Measurements from ENCODE around the gene DHX34.

Gene DHX34

DNA sequence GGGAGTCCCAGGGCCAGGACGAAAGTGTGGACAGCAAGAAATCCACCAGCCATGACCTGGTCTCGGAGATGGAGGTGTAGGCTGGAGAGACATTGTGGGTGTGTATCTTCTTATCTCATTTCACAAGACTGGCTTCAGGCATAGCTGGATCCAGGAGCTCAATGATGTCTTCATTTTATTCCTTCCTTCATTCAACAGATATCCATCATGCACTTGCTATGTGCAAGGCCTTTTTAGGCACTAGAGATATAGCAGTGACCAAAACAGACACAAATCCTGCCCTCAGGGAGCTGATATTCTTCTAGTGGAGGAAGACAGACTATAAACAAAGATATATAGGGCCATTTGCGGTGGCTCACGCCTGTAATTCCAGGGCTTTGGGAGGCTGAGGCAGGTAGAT lies 7.4 kb upstream of the DHX34 start:
- no peak for TF ChIP-seq ZNF112 (tag by site-specific recombination; IDR thresholded peaks at IDR 0.05)
- CTCF ChIA-PET: interaction anchor here (0.5 to 1.3 kb wide), 3 partner anchors 10 to 1934 kb away, joined by 3 to 4 read pairs (median 4); no protein-coding TSS in a partner anchor
- POLR2A ChIA-PET: interaction anchor here (0.9 kb wide), 1 partner anchor 85 kb away, joined by 3 read pairs; the partner anchor contains the start of gene CCDC9
- Histone ChIP-seq H3K36me3 (ENCODE audit: control insufficient read depth in 2 of 2, insufficient read depth in 1 of 2, low read length in 2 of 2) (no peaks in the 10 kb centered on the region), H3K4me1 (ENCODE audit: control insufficient read depth, insufficient read depth, low read length) (no peaks in the 10 kb centered on the region), H3K9me3 (ENCODE audit: control insufficient read depth, insufficient read depth, low read depth, low read length) (no peaks in the 10 kb centered on the region), H3K4me3 (ENCODE audit: low read depth, low read length) (no peak overlapping the region), H3K27ac (ENCODE audit: extremely low read depth, low read depth, low read length) (no peak overlapping the region)

DNA sequence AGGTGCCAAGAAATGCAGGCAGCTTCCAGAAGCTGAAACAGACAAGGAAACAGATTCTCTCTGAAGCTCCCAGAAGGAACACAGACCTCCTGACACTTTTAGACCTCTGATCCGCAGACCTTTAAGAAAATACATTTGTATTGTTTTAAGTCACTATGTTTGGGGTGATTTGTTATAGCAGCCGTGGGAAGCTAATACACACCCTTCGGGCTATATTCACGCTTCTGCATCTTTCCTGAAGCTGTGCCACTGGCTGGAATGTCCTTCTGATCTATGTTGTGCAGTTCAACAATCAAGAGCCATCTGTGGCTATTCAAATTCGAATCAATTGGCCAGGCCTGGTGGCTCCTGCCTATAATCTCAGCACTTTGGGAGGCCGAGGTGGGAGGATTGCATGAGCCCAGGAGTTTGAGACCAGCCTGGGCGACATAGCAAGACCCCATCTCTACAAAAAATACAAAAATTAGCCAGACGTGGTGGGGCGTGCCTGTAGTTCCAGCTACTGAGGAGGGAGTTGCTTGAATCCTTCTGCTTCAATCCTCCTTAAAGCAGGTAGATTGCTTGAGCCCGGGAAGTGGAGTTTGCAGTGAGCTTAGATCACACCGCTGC lies 5.8 kb upstream of the DHX34 start:
- Histone ChIP-seq H3K36me3 (ENCODE audit: control insufficient read depth in 2 of 2, insufficient read depth in 1 of 2, low read length in 2 of 2) (no peaks in the 10 kb centered on the region), H3K27ac (ENCODE audit: extremely low read depth, low read depth, low read length) (no peak overlapping the region), H3K4me1 (ENCODE audit: control insufficient read depth, insufficient read depth, low read length) (no peaks in the 10 kb centered on the region), H3K9me3 (ENCODE audit: control insufficient read depth, insufficient read depth, low read depth, low read length) (no peaks in the 10 kb centered on the region), H3K4me3 (ENCODE audit: low read depth, low read length) (no peak overlapping the region)
- TF ChIP-seq ZFP37 (tag by site-specific recombination; IDR thresholded peaks at IDR 0.05) (no peak), ZNF121 (tag by site-specific recombination; IDR thresholded peaks at IDR 0.05) (0 out of 2 replicates have a peak, but pooled peaks have one; percentile 9)
- ChIA-PET CTCF (interaction anchor here (1.0 to 1.5 kb wide), 4 partner anchors 8 to 48 kb away, joined by 3 to 10 read pairs (median 4); no protein-coding TSS in a partner anchor), POLR2A (interaction anchor here (0.9 kb wide), 1 partner anchor 9 kb away, joined by 4 read pairs; no protein-coding TSS in a partner anchor)

GRCh38 chr19:47344425-47344824 lies 4.7 kb upstream of the DHX34 start:
- ChIA-PET CTCF (interaction anchor here (0.6 to 1.7 kb wide), 3 partner anchors 47 to 281 kb away, joined by 3 to 6 read pairs (median 4); no protein-coding TSS in a partner anchor), POLR2A (no interaction called here)
- no peaks in the 10 kb centered on the region for H3K9me3 ChIP-seq (ENCODE audit: control insufficient read depth, insufficient read depth, low read depth, low read length)
- H3K4me3 ChIP-seq (ENCODE audit: low read depth, low read length): no peak overlapping the region
- no peaks in the 10 kb centered on the region for H3K36me3 ChIP-seq (ENCODE audit: control insufficient read depth in 2 of 2, insufficient read depth in 1 of 2, low read length in 2 of 2)
- H3K4me1 ChIP-seq (ENCODE audit: control insufficient read depth, insufficient read depth, low read length): no peaks in the 10 kb centered on the region
- no peak overlapping the region for H3K27ac ChIP-seq (ENCODE audit: extremely low read depth, low read depth, low read length)
- no peak for TF ChIP-seq ZNF830 (tag by site-specific recombination; IDR thresholded peaks at IDR 0.05; ENCODE audit: low read depth)
- no peak for TF ChIP-seq ZNF664 (tag by site-specific recombination; IDR thresholded peaks at IDR 0.05)
- no peak for TF ChIP-seq ZNF302 (tag by site-specific recombination; IDR thresholded peaks at IDR 0.05; ENCODE audit: low read depth)
- no peak for TF ChIP-seq ZNF624 (tag by site-specific recombination; IDR thresholded peaks at IDR 0.05)
- no peak for TF ChIP-seq ZNF521 (tag by site-specific recombination; IDR thresholded peaks at IDR 0.05)
- TF ChIP-seq, protein P1, sequence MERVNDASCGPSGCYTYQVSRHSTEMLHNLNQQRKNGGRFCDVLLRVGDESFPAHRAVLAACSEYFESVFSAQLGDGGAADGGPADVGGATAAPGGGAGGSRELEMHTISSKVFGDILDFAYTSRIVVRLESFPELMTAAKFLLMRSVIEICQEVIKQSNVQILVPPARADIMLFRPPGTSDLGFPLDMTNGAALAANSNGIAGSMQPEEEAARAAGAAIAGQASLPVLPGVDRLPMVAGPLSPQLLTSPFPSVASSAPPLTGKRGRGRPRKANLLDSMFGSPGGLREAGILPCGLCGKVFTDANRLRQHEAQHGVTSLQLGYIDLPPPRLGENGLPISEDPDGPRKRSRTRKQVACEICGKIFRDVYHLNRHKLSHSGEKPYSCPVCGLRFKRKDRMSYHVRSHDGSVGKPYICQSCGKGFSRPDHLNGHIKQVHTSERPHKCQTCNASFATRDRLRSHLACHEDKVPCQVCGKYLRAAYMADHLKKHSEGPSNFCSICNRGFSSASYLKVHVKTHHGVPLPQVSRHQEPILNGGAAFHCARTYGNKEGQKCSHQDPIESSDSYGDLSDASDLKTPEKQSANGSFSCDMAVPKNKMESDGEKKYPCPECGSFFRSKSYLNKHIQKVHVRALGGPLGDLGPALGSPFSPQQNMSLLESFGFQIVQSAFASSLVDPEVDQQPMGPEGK (tag by site-specific recombination; IDR thresholded peaks at IDR 0.05): no peak
- no peak for TF ChIP-seq ZSCAN30 (tag by site-specific recombination; IDR thresholded peaks at IDR 0.05)
- no peak for TF ChIP-seq PRDM1 (tag by site-specific recombination; IDR thresholded peaks at IDR 0.05)
- no peak for TF ChIP-seq ZNF626 (tag by site-specific recombination; IDR thresholded peaks at IDR 0.05)
- TF ChIP-seq, protein P2, sequence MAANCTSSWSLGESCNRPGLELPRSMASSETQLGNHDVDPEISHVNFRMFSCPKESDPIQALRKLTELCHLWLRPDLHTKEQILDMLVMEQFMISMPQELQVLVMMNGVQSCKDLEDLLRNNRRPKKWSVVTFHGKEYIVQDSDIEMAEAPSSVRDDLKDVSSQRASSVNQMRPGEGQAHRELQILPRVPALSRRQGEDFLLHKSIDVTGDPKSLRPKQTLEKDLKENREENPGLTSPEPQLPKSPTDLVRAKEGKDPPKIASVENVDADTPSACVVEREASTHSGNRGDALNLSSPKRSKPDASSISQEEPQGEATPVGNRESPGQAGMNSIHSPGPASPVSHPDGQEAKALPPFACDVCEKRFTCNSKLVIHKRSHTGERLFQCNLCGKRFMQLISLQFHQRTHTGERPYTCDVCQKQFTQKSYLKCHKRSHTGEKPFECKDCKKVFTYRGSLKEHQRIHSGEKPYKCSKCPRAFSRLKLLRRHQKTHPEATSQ (tag by site-specific recombination; IDR thresholded peaks at IDR 0.05): no peak
- no peak for TF ChIP-seq ZNF311 (tag by site-specific recombination; IDR thresholded peaks at IDR 0.05; ENCODE audit: borderline replicate concordance)
- TF ChIP-seq ZNF510 (tag by site-specific recombination; IDR thresholded peaks at IDR 0.05; ENCODE audit: insufficient replicate concordance): no peak
- TF ChIP-seq ZNF19 (tag by site-specific recombination; IDR thresholded peaks at IDR 0.05; ENCODE audit: low read depth): no peak
- TF ChIP-seq ZNF16 (tag by site-specific recombination; IDR thresholded peaks at IDR 0.05; ENCODE audit: low read depth): no peak
- TF ChIP-seq ZNF132 (tag by site-specific recombination; IDR thresholded peaks at IDR 0.05; ENCODE audit: borderline replicate concordance): no peak
- TF ChIP-seq WT1 (tag by site-specific recombination; IDR thresholded peaks at IDR 0.05): no peak
- TF ChIP-seq, protein P3, sequence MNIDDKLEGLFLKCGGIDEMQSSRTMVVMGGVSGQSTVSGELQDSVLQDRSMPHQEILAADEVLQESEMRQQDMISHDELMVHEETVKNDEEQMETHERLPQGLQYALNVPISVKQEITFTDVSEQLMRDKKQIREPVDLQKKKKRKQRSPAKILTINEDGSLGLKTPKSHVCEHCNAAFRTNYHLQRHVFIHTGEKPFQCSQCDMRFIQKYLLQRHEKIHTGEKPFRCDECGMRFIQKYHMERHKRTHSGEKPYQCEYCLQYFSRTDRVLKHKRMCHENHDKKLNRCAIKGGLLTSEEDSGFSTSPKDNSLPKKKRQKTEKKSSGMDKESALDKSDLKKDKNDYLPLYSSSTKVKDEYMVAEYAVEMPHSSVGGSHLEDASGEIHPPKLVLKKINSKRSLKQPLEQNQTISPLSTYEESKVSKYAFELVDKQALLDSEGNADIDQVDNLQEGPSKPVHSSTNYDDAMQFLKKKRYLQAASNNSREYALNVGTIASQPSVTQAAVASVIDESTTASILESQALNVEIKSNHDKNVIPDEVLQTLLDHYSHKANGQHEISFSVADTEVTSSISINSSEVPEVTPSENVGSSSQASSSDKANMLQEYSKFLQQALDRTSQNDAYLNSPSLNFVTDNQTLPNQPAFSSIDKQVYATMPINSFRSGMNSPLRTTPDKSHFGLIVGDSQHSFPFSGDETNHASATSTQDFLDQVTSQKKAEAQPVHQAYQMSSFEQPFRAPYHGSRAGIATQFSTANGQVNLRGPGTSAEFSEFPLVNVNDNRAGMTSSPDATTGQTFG (tag by site-specific recombination; IDR thresholded peaks at IDR 0.05; ENCODE audit: borderline replicate concordance): no peak
- no peak for TF ChIP-seq ZNF555 (tag by site-specific recombination; conservative IDR thresholded peaks at IDR 0.05)
